Colonic mucosa (tissue), 4 donors: ENCODE data around the gene CEP68. TPM values are rescaled to one million over a fixed set of nuclear protein-coding genes. Genes with fewer than 3 reads are reported as not detected.

ENCODE experiments used
- DNase-seq: peaks from one replicate; pipeline ENCODE4 v3.0.0-alpha.2; 2020
- H3K27ac ChIP-seq: fragments of 200-600 bp; one replicate; pipeline ENCODE4 v1.8.0; 2021
- H3K27me3 ChIP-seq: fragments of 200-600 bp; one replicate; pipeline ENCODE4 v1.8.0; 2021
- H3K36me3 ChIP-seq: fragments of 200-600 bp; one replicate; pipeline ENCODE4 v1.8.0; 2021
- H3K4me1 ChIP-seq: fragments of 200-600 bp; one replicate; pipeline ENCODE4 v1.8.0; 2021; ENCODE audit warnings: mild to moderate bottlenecking
- H3K4me3 ChIP-seq: fragments of 200-600 bp; one replicate; pipeline ENCODE4 v1.8.0; 2021
- H3K9ac ChIP-seq, 2 donors: one replicate each; pipeline ENCODE4 v1.7.0; 2013; ENCODE audit warnings: control low read depth in 2 of 2, low read depth in 2 of 2, low read length in 2 of 2
- H3K9me3 ChIP-seq: fragments of 200-600 bp; one replicate; pipeline ENCODE4 v1.8.0; 2021
- intact Hi-C: fragments of 100-400 bp; cut with DNase I; formaldehyde crosslinking; loops from one replicate; pipeline ENCODE4 v1.14.1; 2022
- total RNA-seq, 2 donors: library from RNA; stranded (reverse); fragmentation: NEBNext Ultra II Directional in 1 of 2; extraction: Animal tissue kit (Norgen Biotek cat#: 25700) in 1 of 2; gene quantifications; one replicate each; pipeline ENCODE4 v1.2.1, GENCODE V29; 2021
- TF ChIP-seq, protein P1 (sequence below): fragments of 200-600 bp; IDR thresholded peaks from one replicate; pipeline ENCODE4 v1.8.0; 2022; ENCODE audit warnings: antibody characterized with exemption, mild to moderate bottlenecking
- donor health status: healthy.
- donor health status: DM: no; HTN: no; CAD: no.
- donor health status: DM: no; HTN: no; CAD: no.

CEP68 gene
- total RNA-seq, 2 donors from 2014 or later, result 7.1 to 8.5 TPM

DNA sequence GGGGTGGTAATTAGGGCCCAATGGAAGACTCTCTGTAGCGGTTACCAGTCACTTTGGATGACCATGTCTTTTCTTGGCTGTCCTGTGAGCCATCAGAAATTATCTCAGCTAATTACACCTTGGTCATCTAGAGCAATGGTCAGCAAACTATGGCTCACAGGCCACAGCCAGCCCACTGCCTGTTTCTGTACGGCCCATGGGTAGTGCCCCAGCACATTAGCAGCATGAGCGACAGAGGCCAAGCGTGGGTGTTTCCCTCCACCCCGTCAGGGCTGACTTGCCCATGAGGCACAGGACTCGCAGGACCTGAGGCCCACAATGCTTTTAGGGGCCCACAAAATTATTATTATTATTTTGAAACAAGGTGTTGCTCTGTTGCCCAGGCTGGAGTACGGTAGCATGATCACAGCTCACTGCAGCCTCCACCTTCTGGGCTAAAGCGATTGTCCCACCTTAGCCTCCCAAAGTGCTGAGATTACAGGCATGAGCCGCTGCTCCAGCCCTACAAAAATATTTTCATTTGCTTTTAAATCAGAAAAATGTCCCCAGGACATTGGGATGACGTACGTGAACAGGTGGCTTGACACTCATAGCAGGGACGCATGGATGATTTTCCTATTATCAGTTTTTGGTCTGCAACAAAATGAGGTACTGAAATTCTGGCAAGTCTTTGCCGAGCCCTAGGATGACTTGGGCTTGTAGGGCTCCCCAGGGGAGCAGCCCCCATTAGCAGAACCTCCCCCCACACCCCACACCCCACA lies 29.3 kb upstream of the CEP68 start:
- intact Hi-C loops, result no loop called here
- H3K4me1 ChIP-seq, result peaks cover 12% of the 10 kb centered on the region
- TF ChIP-seq, protein P1, sequence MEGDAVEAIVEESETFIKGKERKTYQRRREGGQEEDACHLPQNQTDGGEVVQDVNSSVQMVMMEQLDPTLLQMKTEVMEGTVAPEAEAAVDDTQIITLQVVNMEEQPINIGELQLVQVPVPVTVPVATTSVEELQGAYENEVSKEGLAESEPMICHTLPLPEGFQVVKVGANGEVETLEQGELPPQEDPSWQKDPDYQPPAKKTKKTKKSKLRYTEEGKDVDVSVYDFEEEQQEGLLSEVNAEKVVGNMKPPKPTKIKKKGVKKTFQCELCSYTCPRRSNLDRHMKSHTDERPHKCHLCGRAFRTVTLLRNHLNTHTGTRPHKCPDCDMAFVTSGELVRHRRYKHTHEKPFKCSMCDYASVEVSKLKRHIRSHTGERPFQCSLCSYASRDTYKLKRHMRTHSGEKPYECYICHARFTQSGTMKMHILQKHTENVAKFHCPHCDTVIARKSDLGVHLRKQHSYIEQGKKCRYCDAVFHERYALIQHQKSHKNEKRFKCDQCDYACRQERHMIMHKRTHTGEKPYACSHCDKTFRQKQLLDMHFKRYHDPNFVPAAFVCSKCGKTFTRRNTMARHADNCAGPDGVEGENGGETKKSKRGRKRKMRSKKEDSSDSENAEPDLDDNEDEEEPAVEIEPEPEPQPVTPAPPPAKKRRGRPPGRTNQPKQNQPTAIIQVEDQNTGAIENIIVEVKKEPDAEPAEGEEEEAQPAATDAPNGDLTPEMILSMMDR, result no peak
- no peak overlapping the region for H3K27ac ChIP-seq
- DNase-seq, result no peak
- no peak overlapping the region for H3K4me3 ChIP-seq
- H3K9me3 ChIP-seq, result no peaks in the 10 kb centered on the region
- no peak overlapping the region for H3K9ac ChIP-seq
- H3K36me3 ChIP-seq, result no peaks in the 10 kb centered on the region
- no peaks in the 10 kb centered on the region for H3K27me3 ChIP-seq

DNA sequence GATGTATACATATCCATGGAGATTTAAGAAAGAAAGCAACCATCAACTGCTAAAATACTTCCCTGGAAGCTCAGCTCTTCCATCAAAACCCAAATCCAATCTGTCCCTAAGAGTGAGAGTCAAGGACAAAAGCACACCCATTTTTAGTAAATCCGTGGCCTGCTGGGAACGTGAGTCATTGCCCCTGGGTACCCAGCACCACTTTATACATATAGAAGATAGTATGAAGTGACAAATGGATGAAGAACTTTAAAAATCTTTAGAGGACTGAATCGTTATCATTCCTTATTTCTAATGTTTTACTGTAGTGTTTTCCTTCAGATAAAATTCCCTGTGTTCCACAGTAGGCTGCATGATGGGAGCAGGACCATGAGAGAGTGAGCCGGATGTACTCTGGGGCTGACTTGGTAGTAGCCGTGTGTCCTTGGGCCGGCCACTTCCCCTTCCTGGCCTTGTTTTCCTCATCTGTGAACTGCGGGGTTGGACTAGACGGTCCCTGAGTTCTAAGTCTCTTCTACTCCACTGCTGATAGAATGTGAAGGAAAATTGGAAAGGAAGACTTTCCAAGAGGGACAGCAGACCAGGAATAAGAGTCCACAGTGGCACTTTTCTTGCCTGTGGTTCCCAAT lies 28.5 kb upstream of the CEP68 start:
- no peaks in the 10 kb centered on the region for H3K36me3 ChIP-seq
- no peaks in the 10 kb centered on the region for H3K27me3 ChIP-seq
- H3K4me1 ChIP-seq, result peaks cover 12% of the 10 kb centered on the region
- TF ChIP-seq, protein P1, result no peak
- H3K27ac ChIP-seq, result no peak overlapping the region
- intact Hi-C loops, result no loop called here
- no peak overlapping the region for H3K9ac ChIP-seq
- H3K4me3 ChIP-seq, result no peak overlapping the region
- no peaks in the 10 kb centered on the region for H3K9me3 ChIP-seq
- no peak for DNase-seq

DNA sequence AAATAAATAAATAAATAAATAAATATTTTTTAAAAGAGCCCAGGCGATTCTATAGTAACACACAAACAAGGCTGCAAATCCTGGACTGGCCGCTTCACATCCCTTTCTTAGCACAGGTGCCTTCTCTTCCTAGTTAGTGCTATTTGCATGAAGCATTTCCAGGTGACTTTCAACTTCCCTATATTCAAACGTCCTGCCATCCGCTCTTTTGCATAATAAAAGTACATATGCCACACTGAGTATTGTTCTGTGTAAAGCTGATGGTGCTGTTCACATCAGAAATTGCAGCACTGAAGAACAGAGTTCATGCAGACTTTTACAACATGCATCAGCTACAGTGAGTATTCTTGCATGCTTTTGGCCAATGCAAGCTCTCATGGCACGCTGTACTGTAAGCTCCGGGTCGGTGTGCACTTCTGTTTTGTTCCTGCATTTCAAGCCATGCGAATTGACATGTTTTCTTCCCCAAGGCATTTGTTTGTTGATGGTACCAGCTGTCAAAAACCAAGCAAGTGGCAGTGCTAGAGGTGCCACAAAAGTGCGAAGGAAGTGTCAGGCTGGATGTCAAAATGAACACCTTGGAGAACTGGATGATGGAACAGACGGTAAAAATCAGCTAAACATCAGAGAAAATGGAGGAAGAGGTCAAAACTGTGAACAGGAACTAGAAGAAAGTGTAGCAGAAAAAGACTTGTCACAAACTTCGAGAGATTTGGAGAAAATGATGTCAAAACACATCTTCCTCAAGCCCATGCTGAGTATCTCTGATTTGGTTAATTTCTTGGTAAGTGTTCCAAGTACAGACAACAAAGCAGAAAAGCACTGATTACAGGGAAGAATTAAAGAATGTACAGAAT lies 25.5 kb upstream of the CEP68 start:
- H3K36me3 ChIP-seq, result no peaks in the 10 kb centered on the region
- intact Hi-C loops, result no loop called here
- DNase-seq, result peak; percentile 33
- no peaks in the 10 kb centered on the region for H3K27me3 ChIP-seq
- peak overlapping the region; percentile 90 for H3K27ac ChIP-seq
- TF ChIP-seq, protein P1, result no peak
- no peaks in the 10 kb centered on the region for H3K9me3 ChIP-seq
- H3K4me1 ChIP-seq, result peaks cover 8% of the 10 kb centered on the region
- H3K9ac ChIP-seq, result peak overlapping the region; percentile 43 to 89
- peak overlapping the region; percentile 4 for H3K4me3 ChIP-seq

DNA sequence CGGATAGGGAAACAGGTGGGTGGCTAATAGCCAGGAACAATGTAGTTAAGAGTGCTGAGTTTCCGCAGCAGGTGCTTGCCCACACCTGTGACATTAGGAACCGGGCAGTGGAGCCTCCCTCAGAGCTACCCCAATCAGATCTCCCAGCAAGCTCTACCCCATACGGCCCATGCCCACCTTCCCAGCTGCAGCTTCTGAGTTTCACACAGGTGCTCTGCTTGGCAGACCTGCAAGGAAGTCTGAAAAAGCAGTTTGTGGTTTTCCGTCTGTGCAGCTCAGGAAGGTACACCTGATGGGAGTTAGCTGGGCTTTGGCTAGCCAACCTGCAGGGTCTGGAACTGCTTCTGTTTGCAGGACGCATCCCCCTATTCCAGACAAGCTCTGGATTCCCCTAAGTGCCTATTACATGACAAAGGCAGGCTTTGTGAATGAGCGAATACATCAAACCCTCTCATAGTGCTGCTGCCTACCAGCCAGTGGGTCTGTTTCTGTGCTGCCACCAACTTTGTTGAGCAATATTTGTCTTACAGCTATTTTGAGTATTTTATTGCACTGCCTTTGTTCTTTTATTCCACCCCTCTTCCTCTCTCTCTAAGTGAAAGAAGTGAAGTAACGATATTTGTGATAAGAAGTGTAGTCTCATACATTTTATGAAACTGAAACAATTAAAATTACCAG lies 24.7 kb upstream of the CEP68 start:
- Histone ChIP-seq H3K36me3 (no peaks in the 10 kb centered on the region), H3K4me3 (peak overlapping the region; percentile 7), H3K9ac (peak overlapping the region; percentile 43 to 89), H3K4me1 (peaks cover 4% of the 10 kb centered on the region), H3K9me3 (no peaks in the 10 kb centered on the region), H3K27ac (peak overlapping the region; percentile 90), H3K27me3 (no peaks in the 10 kb centered on the region)
- peak; percentile 69 for DNase-seq
- intact Hi-C loops, result no loop called here
- TF ChIP-seq, protein P1, result no peak
